ENCODE data around the gene CFAP70. TPM values are rescaled to one million over a fixed set of nuclear protein-coding genes. Genes with fewer than 3 reads are reported as not detected.
A peak's percentile ranks its signal among the peaks of the same experiment; 100 is the strongest.

Gene CFAP70
- total RNA-seq, 1 donor from 2014 or later, result 5.3 TPM

- H3K27me3 Mint-ChIP-seq, result no peaks in the 10 kb centered on the region
- no peaks in the 10 kb centered on the region for H3K9me3 Mint-ChIP-seq (ENCODE audit: low read depth)
- TF ChIP-seq CTCF (IDR thresholded peaks at IDR 0.05; ENCODE audit: unreplicated experiment), result no peak
- H3K4me1 Mint-ChIP-seq (ENCODE audit: low read depth), result peaks cover 2% of the 10 kb centered on the region
- peaks cover 3% of the 10 kb centered on the region for H3K36me3 Mint-ChIP-seq (ENCODE audit: insufficient read depth)
- H3K27ac Mint-ChIP-seq, result no peak overlapping the region
- no peak overlapping the region for H3K4me3 Mint-ChIP-seq (ENCODE audit: low read depth)
- no peak for DNase-seq (ENCODE audit: low spot score, unreplicated experiment)
Observed at GRCh38 chr10:73226663-73227062, 132.0 kb downstream of the CFAP70 start.

GRCh38 chr10:73225518-73225917 lies 133.1 kb downstream of the CFAP70 start:
- Mint-ChIP-seq H3K4me1 (ENCODE audit: low read depth) (peaks cover 2% of the 10 kb centered on the region), H3K27ac (no peak overlapping the region), H3K4me3 (ENCODE audit: low read depth) (no peak overlapping the region), H3K36me3 (ENCODE audit: insufficient read depth) (peaks cover 8% of the 10 kb centered on the region), H3K9me3 (ENCODE audit: low read depth) (no peaks in the 10 kb centered on the region), H3K27me3 (no peaks in the 10 kb centered on the region)
- no peak for TF ChIP-seq CTCF (IDR thresholded peaks at IDR 0.05; ENCODE audit: unreplicated experiment)
- no peak for DNase-seq (ENCODE audit: low spot score, unreplicated experiment)

GRCh38 chr10:73220989-73221388 lies 137.7 kb downstream of the CFAP70 start:
- H3K4me1 Mint-ChIP-seq (ENCODE audit: low read depth), result peaks cover 2% of the 10 kb centered on the region
- no peaks in the 10 kb centered on the region for H3K27me3 Mint-ChIP-seq
- H3K27ac Mint-ChIP-seq, result no peak overlapping the region
- peaks cover 24% of the 10 kb centered on the region for H3K36me3 Mint-ChIP-seq (ENCODE audit: insufficient read depth)
- no peak for TF ChIP-seq CTCF (IDR thresholded peaks at IDR 0.05; ENCODE audit: unreplicated experiment)
- no peak for DNase-seq (ENCODE audit: low spot score, unreplicated experiment)
- H3K9me3 Mint-ChIP-seq (ENCODE audit: low read depth), result no peaks in the 10 kb centered on the region
- no peak overlapping the region for H3K4me3 Mint-ChIP-seq (ENCODE audit: low read depth)

GRCh38 chr10:73219384-73219783 lies 139.3 kb downstream of the CFAP70 start:
- H3K4me1 Mint-ChIP-seq (ENCODE audit: low read depth), result peaks cover 2% of the 10 kb centered on the region
- no peak for DNase-seq (ENCODE audit: low spot score, unreplicated experiment)
- H3K27me3 Mint-ChIP-seq, result no peaks in the 10 kb centered on the region
- peaks cover 28% of the 10 kb centered on the region for H3K36me3 Mint-ChIP-seq (ENCODE audit: insufficient read depth)
- no peaks in the 10 kb centered on the region for H3K9me3 Mint-ChIP-seq (ENCODE audit: low read depth)
- no peak overlapping the region for H3K27ac Mint-ChIP-seq
- no peak for TF ChIP-seq CTCF (IDR thresholded peaks at IDR 0.05; ENCODE audit: unreplicated experiment)
- H3K4me3 Mint-ChIP-seq (ENCODE audit: low read depth), result no peak overlapping the region

- Mint-ChIP-seq H3K4me3 (ENCODE audit: low read depth) (no peak overlapping the region), H3K36me3 (ENCODE audit: insufficient read depth) (peaks cover 31% of the 10 kb centered on the region), H3K4me1 (ENCODE audit: low read depth) (peaks cover 2% of the 10 kb centered on the region), H3K9me3 (ENCODE audit: low read depth) (no peaks in the 10 kb centered on the region), H3K27ac (peak overlapping the region; percentile 13), H3K27me3 (no peaks in the 10 kb centered on the region)
- no peak for DNase-seq (ENCODE audit: low spot score, unreplicated experiment)
- TF ChIP-seq CTCF (IDR thresholded peaks at IDR 0.05; ENCODE audit: unreplicated experiment), result peak; percentile 61
Observed at GRCh38 chr10:73218431-73219191, 140.1 kb downstream of the CFAP70 start.
